Upper lobe of left lung (tissue), 6 donors: ENCODE results near the gene ZNF35. TPM values are rescaled to one million over a fixed set of nuclear protein-coding genes. Genes with fewer than 3 reads are reported as not detected.
"Not testable (repeated sequence)": the region's sequence is repeated elsewhere in the genome, so short reads cannot be mapped to it uniquely, and the experiment has no call there.

ENCODE experiments used
- ATAC-seq, 2 donors: fragments of 200-7000 bp; cut with Tn5 transposase; one replicate each; pipeline ENCODE4 v1.9.1; 2022; ENCODE audit warnings: mild to moderate bottlenecking in 2 of 2, moderate library complexity in 2 of 2; ENCODE audit not compliant: low FRiP score in 2 of 2
- DNase-seq, 2 donors: peaks; one replicate each; pipeline ENCODE4 v3.0.0-alpha.2; 2019 to 2020
- H3K27ac ChIP-seq, 4 donors: fragments of 200-600 bp; sonication (generic); one replicate each; pipeline ENCODE4 v1.5.1; 2016 to 2019
- H3K27me3 ChIP-seq, 4 donors: fragments of 200-600 bp; sonication (generic); one replicate each; pipeline ENCODE4 v1.5.1; 2017 to 2019
- H3K36me3 ChIP-seq, 4 donors: fragments of 200-600 bp; sonication (generic); one replicate each; pipeline ENCODE4 v1.5.1; 2016 to 2019
- H3K4me1 ChIP-seq, 4 donors: fragments of 200-600 bp; sonication (generic); one replicate each; pipeline ENCODE4 v1.5.1; 2018 to 2019
- H3K4me3 ChIP-seq, 4 donors: fragments of 200-600 bp; sonication (generic); one replicate each; pipeline ENCODE4 v1.5.1; 2017 to 2019; ENCODE audit warnings: mild to moderate bottlenecking in 2 of 4, moderate library complexity in 1 of 4
- H3K9me3 ChIP-seq, 4 donors: fragments of 200-600 bp; sonication (generic); one replicate each; pipeline ENCODE4 v1.5.1; 2018 to 2019
- CTCF ChIP-seq, 6 experiments: fragments of 450-650 bp in 4 of 6; fragments of 200-600 bp in 2 of 6; sonication (generic) in 2 of 6; IDR thresholded peaks; one replicate each; pipeline ENCODE4 v1.5.1; 2016 to 2019; ENCODE audit warnings: antibody characterized with exemption in 6 of 6
- EP300 ChIP-seq, 4 donors: sonication (generic); formaldehyde crosslinking; IDR thresholded peaks; one replicate each; pipeline ENCODE4 v1.5.1; 2017; ENCODE audit warnings: antibody characterized with exemption in 4 of 4, control low read depth in 2 of 4
- POLR2A ChIP-seq, 4 donors: fragments of 450-650 bp; IDR thresholded peaks; one replicate each; pipeline ENCODE4 v1.5.1; 2016 to 2017; ENCODE audit warnings: antibody characterized with exemption in 4 of 4, mild to moderate bottlenecking in 2 of 4
- POLR2AphosphoS5 ChIP-seq, 2 donors: sonication (generic); formaldehyde crosslinking; IDR thresholded peaks; one replicate each; pipeline ENCODE4 v1.5.1; 2017; ENCODE audit warnings: antibody characterized with exemption in 2 of 2
- WGBS, 2 donors: methylation state at CpG; one replicate each; pipeline ENCODE4 v1.1.5; 2017 to 2018; 5-methylcytosine and 5-hydroxymethylcytosine counted together
- total RNA-seq, 6 donors: library from RNA; depleted of rRNA in 4 of 6; stranded (reverse); fragments of >200 nt in 4 of 6; gene quantifications; one replicate each; pipeline versions ENCODE4 v1.1.0 to v1.2.1, GENCODE V29; 2016 to 2021
- donor health status: DM: no; HTN: no; CAD: no; lungs with moderate emphysema.
- donor health status: DM: no; HTN: yes; CAD: no; lungs with severe emphysema.

The ZNF35 gene
- total RNA-seq, 6 donors from 2014 or later: 6.4 to 17.3 (median 9.6) TPM

DNA sequence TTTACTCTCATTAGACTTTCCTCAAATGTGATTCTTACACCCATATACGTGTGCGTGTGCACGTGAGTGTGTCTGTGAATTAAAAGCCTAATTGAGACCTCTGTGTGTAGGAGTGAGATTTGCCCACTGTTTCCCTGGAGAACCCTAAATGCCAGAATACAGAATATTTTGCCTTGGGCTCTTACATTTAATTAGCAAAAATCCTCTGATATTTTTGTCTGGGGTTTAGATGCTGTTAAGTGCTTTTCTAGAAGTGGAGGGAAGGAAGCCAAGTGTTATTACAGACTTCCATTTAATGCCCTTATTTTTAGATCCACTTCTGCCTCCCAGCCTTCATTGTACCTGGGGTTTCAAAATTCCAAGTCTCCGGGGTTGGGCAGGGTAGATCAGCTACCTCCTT lies 17.8 kb downstream of the ZNF35 start:
- Histone ChIP-seq H3K4me1 (no peaks in the 10 kb centered on the region), H3K9me3 (no peaks in the 10 kb centered on the region), H3K36me3 (peaks cover 0 to 3% (median 0%) of the 10 kb centered on the region in 4 donors), H3K27me3 (no peaks in the 10 kb centered on the region), H3K4me3 (no peak overlapping the region), H3K27ac (no peak overlapping the region)
- no peak for TF ChIP-seq CTCF (IDR thresholded peaks at IDR 0.05)
- no peak for TF ChIP-seq POLR2AphosphoS5 (IDR thresholded peaks at IDR 0.05)
- TF ChIP-seq EP300 (IDR thresholded peaks at IDR 0.05): no peak
- TF ChIP-seq POLR2A (IDR thresholded peaks at IDR 0.05): no peak
- ATAC-seq: no peak
- 89 to 94% methylated on average over 4 of the region's 4 CpGs for WGBS, 2 donors
- DNase-seq: no peak

DNA sequence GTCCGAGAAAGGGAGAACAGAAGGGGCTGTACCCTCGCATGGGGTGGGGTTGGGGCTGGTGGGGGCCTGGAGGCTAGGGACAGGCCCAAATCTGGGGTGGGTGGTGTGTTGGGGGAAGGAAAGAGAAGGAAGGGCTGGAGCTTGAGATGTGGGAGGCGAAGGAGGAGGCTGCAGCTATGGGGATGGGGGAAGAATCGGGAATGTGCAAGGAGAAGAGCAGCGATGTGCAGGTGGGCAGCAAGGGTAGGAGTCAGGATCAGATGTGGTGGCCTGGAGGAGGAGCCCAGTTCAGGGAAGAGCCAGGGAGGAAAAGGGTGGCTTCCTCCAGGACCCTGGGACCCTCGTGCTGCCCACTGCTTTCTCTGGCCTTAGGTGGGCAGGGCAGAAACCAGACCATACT lies 21.2 kb downstream of the ZNF35 start:
- no peak for DNase-seq
- H3K4me3 ChIP-seq: no peak overlapping the region
- no peak overlapping the region for H3K27ac ChIP-seq
- no peak for ATAC-seq
- 84 to 87% methylated on average over 6 of the region's 6 CpGs for WGBS, 2 donors
- H3K27me3 ChIP-seq: no peaks in the 10 kb centered on the region
- no peaks in the 10 kb centered on the region for H3K9me3 ChIP-seq
- TF ChIP-seq POLR2A (IDR thresholded peaks at IDR 0.05): no peak
- no peak for TF ChIP-seq CTCF (IDR thresholded peaks at IDR 0.05)
- no peak for TF ChIP-seq POLR2AphosphoS5 (IDR thresholded peaks at IDR 0.05)
- no peak for TF ChIP-seq EP300 (IDR thresholded peaks at IDR 0.05)
- no peaks in the 10 kb centered on the region for H3K36me3 ChIP-seq
- no peaks in the 10 kb centered on the region for H3K4me1 ChIP-seq

DNA sequence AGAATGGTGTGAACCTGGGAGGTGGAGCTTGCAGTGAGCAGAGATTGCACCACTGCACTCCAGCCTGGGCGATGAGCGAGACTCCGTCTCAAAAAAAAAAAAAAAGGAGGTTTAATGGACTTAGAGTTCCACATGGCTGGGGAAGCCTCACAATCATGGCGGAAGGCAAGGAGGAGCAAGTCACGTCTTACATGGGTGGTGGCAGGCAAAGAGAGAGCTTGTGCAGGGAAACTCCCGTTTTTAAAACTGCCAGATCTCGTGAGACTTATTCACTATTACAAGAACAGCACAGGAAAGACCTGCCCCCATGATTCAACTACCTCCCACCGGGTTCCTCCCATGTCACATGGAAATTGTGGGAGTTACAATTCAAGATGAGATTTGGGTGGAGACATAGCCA lies 24.9 kb downstream of the ZNF35 start:
- 95 to 96% methylated on average over 8 of the region's 8 CpGs for WGBS, 2 donors
- H3K36me3 ChIP-seq, H3K4me3 ChIP-seq, DNase-seq, H3K27me3 ChIP-seq, ATAC-seq, H3K27ac ChIP-seq, H3K4me1 ChIP-seq, H3K9me3 ChIP-seq: not testable (repeated sequence)

DNA sequence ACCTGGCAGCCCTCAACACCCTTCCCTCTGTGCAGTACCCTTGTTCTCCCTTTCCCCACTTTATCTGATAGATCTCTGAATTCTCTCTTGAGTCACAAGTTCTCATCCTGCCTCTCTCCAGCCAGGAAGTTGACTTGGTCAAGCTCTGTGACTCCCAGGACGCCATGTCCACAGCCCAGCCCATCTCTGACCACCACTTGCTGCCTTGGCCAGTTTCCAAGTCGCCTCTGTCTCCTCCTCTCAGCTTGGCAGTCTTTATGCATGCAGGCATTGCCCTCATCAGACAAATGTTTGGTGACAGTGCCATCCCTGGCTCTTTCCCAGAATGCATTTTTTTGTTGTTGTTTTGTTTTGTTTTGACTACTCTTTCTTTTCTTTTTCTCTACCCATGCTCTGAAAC lies 25.7 kb downstream of the ZNF35 start:
- H3K27me3 ChIP-seq: no peaks in the 10 kb centered on the region
- TF ChIP-seq POLR2A (IDR thresholded peaks at IDR 0.05) (no peak), CTCF (IDR thresholded peaks at IDR 0.05) (no peak), POLR2AphosphoS5 (IDR thresholded peaks at IDR 0.05) (no peak), EP300 (IDR thresholded peaks at IDR 0.05) (no peak)
- DNase-seq: no peak
- 60% methylated on average over 2 of the region's 2 CpGs for WGBS, 2 donors
- H3K4me3 ChIP-seq: no peak overlapping the region
- no peak for ATAC-seq
- no peaks in the 10 kb centered on the region for H3K4me1 ChIP-seq
- H3K9me3 ChIP-seq: no peaks in the 10 kb centered on the region
- H3K36me3 ChIP-seq: no peaks in the 10 kb centered on the region
- H3K27ac ChIP-seq: no peak overlapping the region

DNA sequence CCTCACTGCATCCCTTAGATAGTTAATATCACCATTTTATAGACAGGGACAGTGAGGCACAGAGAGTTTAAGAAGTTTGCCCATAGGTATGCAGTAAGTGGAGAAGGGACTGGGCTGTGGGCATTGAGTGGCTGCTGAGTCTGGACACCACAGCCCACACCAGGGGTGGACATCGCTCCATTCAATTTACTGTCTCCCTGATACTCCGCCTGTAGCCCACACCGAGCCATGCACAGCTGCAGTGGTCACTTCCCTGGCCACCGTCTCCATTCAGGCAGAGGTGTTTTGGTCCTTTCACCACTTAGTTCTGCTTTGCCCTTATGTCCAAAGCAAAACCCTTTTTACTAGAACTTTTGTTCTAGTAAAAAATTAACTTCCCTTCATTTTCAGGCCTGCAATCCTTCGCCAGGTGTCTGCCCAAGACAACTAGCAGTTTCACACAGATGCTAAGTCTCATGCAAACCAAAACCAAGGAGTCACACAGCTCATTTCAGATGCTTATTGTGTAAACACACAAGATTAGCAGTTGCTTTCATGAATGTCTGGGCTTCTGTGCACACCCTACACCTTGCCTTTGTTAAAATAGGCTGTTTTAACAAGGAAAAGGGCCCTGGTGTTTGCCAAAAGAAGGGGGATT lies 30.1 kb downstream of the ZNF35 start:
- Histone ChIP-seq H3K36me3 (no peaks in the 10 kb centered on the region), H3K27ac (no peak overlapping the region), H3K4me3 (no peak overlapping the region), H3K27me3 (no peaks in the 10 kb centered on the region), H3K9me3 (peaks cover 0 to 7% (median 3%) of the 10 kb centered on the region in 4 donors), H3K4me1 (no peaks in the 10 kb centered on the region)
- no peak for DNase-seq
- no peak for ATAC-seq
- no peak for TF ChIP-seq CTCF (IDR thresholded peaks at IDR 0.05)
- no peak for TF ChIP-seq EP300 (IDR thresholded peaks at IDR 0.05)
- TF ChIP-seq POLR2AphosphoS5 (IDR thresholded peaks at IDR 0.05): no peak
- TF ChIP-seq POLR2A (IDR thresholded peaks at IDR 0.05): no peak
- 95 to 96% methylated on average over 5 of the region's 5 CpGs for WGBS, 2 donors
